IMR-90 (cell line): ENCODE measurements around the gene PDE4B. TPM values are rescaled to one million over a fixed set of nuclear protein-coding genes. Genes with fewer than 3 reads are reported as not detected.
A peak's percentile ranks its signal among the peaks of the same experiment; 100 is the strongest.

Experiments
- ATAC-seq: fragments of 200-7000 bp; cut with Tn5 transposase; 2 replicates; pipeline ENCODE4 v1.9.1; 2020; ENCODE audit warnings: low read depth, mild to moderate bottlenecking, moderate library complexity
- BruUV-seq: library from RNA; stranded (reverse); fragments of 400-500 nt; replicated peaks from 2 replicates; lab custom pipeline; 2021; lab: Mats Ljungman, UMichigan
- CTCF ChIA-PET: fragments of 300-600 bp; formaldehyde crosslinking; extraction: SDS; loops from one replicate; lab custom pipeline; 2021; ENCODE audit warnings: antibody characterized with exemption; lab: Yijun Ruan, JAX
- POLR2A ChIA-PET: fragments of 300-600 bp; sonication (Branson Sonifier 250); formaldehyde crosslinking; loops from one replicate; lab custom pipeline; 2022; ENCODE audit warnings: antibody characterized with exemption; ENCODE audit not compliant: unreplicated experiment; lab: Charles Lee
- DNase-seq: peaks from one replicate; pipeline ENCODE4 v3.0.0; 2013
- H2AFZ ChIP-seq: replicated peaks from 2 replicates; pipeline ENCODE3; 2013; ENCODE audit warnings: low read length, mild to moderate bottlenecking; ENCODE audit not compliant: poor library complexity
- H2AK5ac ChIP-seq: 2 replicates; pipeline ENCODE4 v1.6.1; 2013; ENCODE audit warnings: low read depth, low read length, inconsistent platforms
- H2AK9ac ChIP-seq: replicated peaks from 2 replicates; pipeline ENCODE3; 2013; ENCODE audit warnings: mild to moderate bottlenecking, low read depth, low read length, moderate library complexity; ENCODE audit not compliant: poor library complexity
- H2BK120ac ChIP-seq: 2 replicates; pipeline ENCODE4 v1.6.1; 2013; ENCODE audit warnings: low read depth, low read length, inconsistent platforms
- H2BK15ac ChIP-seq: 3 replicates; pipeline ENCODE4 v1.6.1; 2013; ENCODE audit warnings: low read depth, low read length, inconsistent platforms
- H2BK20ac ChIP-seq: 2 replicates; pipeline ENCODE4 v1.6.1; 2013; ENCODE audit warnings: low read depth, mild to moderate bottlenecking, inconsistent platforms, low read length, moderate library complexity
- H2BK5ac ChIP-seq: 2 replicates; pipeline ENCODE4 v1.6.1; 2013; ENCODE audit warnings: mild to moderate bottlenecking, low read depth, low read length, inconsistent platforms; ENCODE audit not compliant: poor library complexity, severe bottlenecking
- H3K14ac ChIP-seq: replicated peaks from 2 replicates; pipeline ENCODE4 v1.6.1; 2013; ENCODE audit warnings: low read depth, low read length, inconsistent platforms
- H3K18ac ChIP-seq: 2 replicates; pipeline ENCODE4 v1.6.1; 2013; ENCODE audit warnings: low read depth, low read length, control low read depth
- H3K23ac ChIP-seq: 2 replicates; pipeline ENCODE4 v1.6.1; 2013; ENCODE audit warnings: low read depth, low read length, inconsistent platforms
- H3K27ac ChIP-seq: 2 replicates; pipeline ENCODE4 v1.5.1; 2013; ENCODE audit warnings: mild to moderate bottlenecking, control low read depth, low read length; ENCODE audit not compliant: insufficient read depth
- H3K27me3 ChIP-seq: 2 replicates; pipeline ENCODE4 v1.6.1; 2013; ENCODE audit warnings: low read length; ENCODE audit not compliant: control insufficient read depth, insufficient read depth
- H3K36me3 ChIP-seq: 2 replicates; pipeline ENCODE4 v1.6.1; 2013; ENCODE audit warnings: low read length, mixed read lengths; ENCODE audit not compliant: control insufficient read depth, insufficient read depth
- H3K4ac ChIP-seq: 2 replicates; pipeline ENCODE4 v1.6.1; 2013; ENCODE audit warnings: low read depth, low read length, inconsistent platforms
- H3K4me1 ChIP-seq: 2 replicates; pipeline ENCODE4 v1.6.1; 2013; ENCODE audit warnings: low read length, mixed read lengths; ENCODE audit not compliant: control insufficient read depth, insufficient read depth
- H3K4me2 ChIP-seq: 2 replicates; pipeline ENCODE4 v1.6.1; 2013; ENCODE audit warnings: low read depth, mild to moderate bottlenecking, control low read depth, low read length, moderate library complexity
- H3K4me3 ChIP-seq: 2 replicates; pipeline ENCODE4 v1.5.1; 2013; ENCODE audit warnings: low read depth, mild to moderate bottlenecking, control low read depth, low read length, moderate library complexity; ENCODE audit not compliant: insufficient read depth
- H3K56ac ChIP-seq: 2 replicates; pipeline ENCODE4 v1.6.1; 2013; ENCODE audit warnings: low read length, inconsistent platforms; ENCODE audit not compliant: insufficient read depth; ENCODE audit errors: extremely low read depth
- H3K79me1 ChIP-seq, 2 experiments: 2 replicates each; pipeline ENCODE4 v1.6.1; 2013; ENCODE audit warnings: low read length in 2 of 2, inconsistent platforms in 1 of 2, low read depth in 1 of 2
- H3K9ac ChIP-seq: 2 replicates; pipeline ENCODE4 v1.6.1; 2013; ENCODE audit warnings: low read depth, low read length, control low read depth
- H3K9me1 ChIP-seq: 2 replicates; pipeline ENCODE4 v1.6.1; 2013; ENCODE audit warnings: low read length, inconsistent platforms; ENCODE audit not compliant: insufficient read depth
- H3K9me3 ChIP-seq: 2 replicates; pipeline ENCODE4 v1.6.1; 2013; ENCODE audit warnings: low read length; ENCODE audit not compliant: control insufficient read depth, insufficient read depth
- H4K20me1 ChIP-seq: 2 replicates; pipeline ENCODE4 v1.6.1; 2013; ENCODE audit warnings: low read length, inconsistent platforms; ENCODE audit not compliant: insufficient read depth
- H4K5ac ChIP-seq: 2 replicates; pipeline ENCODE4 v1.6.1; 2013; ENCODE audit warnings: mild to moderate bottlenecking, low read depth, low read length, control low read depth
- H4K8ac ChIP-seq, 2 experiments: 2 replicates each; pipeline ENCODE4 v1.6.1; 2013; ENCODE audit warnings: low read depth in 2 of 2, low read length in 2 of 2, control low read depth in 1 of 2, inconsistent platforms in 1 of 2
- H4K91ac ChIP-seq: 2 replicates; pipeline ENCODE4 v1.6.1; 2013; ENCODE audit warnings: low read depth, low read length, inconsistent platforms; ENCODE audit not compliant: insufficient read depth
- BHLHE40 ChIP-seq: fragments of 150-350 bp; IDR thresholded peaks from 2 replicates; pipeline ENCODE4 v1.6.1; 2016; ENCODE audit warnings: mild to moderate bottlenecking, low read depth, low read length
- CEBPB ChIP-seq: IDR thresholded peaks from 2 replicates; pipeline ENCODE4 v1.6.1; 2012; ENCODE audit warnings: low read depth, low read length, improper control_type of control experiment
- CHD1 ChIP-seq: IDR thresholded peaks from 2 replicates; pipeline ENCODE4 v1.6.1; 2012; ENCODE audit warnings: low read depth, low read length, improper control_type of control experiment
- FOS ChIP-seq: fragments of 150-350 bp; IDR thresholded peaks from 2 replicates; pipeline ENCODE4 v1.6.1; 2016; ENCODE audit warnings: low read depth, low read length
- MAFK ChIP-seq: IDR thresholded peaks from 2 replicates; pipeline ENCODE4 v1.6.1; 2012; ENCODE audit warnings: low read depth, low read length, improper control_type of control experiment
- MAZ ChIP-seq: IDR thresholded peaks from 2 replicates; pipeline ENCODE4 v1.6.1; 2012; ENCODE audit warnings: low read depth, mild to moderate bottlenecking, low read length, improper control_type of control experiment, moderate library complexity, borderline replicate concordance
- MXI1 ChIP-seq: IDR thresholded peaks from 2 replicates; pipeline ENCODE4 v1.6.1; 2012; ENCODE audit warnings: low read depth, mild to moderate bottlenecking, low read length, moderate library complexity, borderline replicate concordance
- NFE2L2 ChIP-seq: fragments of 150-350 bp; IDR thresholded peaks from 2 replicates; pipeline ENCODE4 v1.6.1; 2016; ENCODE audit warnings: low read depth, mild to moderate bottlenecking, low read length
- POLR2A ChIP-seq: IDR thresholded peaks from 2 replicates; pipeline ENCODE4 v1.6.1; 2012; ENCODE audit warnings: mild to moderate bottlenecking, low read depth, low read length
- RAD21 ChIP-seq: IDR thresholded peaks from 2 replicates; pipeline ENCODE4 v1.6.1; 2012; ENCODE audit warnings: low read length, improper control_type of control experiment
- RCOR1 ChIP-seq: IDR thresholded peaks from 2 replicates; pipeline ENCODE4 v1.6.1; 2012; ENCODE audit warnings: mild to moderate bottlenecking, low read length, improper control_type of control experiment; ENCODE audit not compliant: insufficient replicate concordance
- RFX5 ChIP-seq: IDR thresholded peaks from 2 replicates; pipeline ENCODE4 v1.8.0; 2012; ENCODE audit warnings: low read depth, mild to moderate bottlenecking, low read length, moderate library complexity
- SMC3 ChIP-seq: fragments of 150-350 bp; IDR thresholded peaks from 2 replicates; pipeline ENCODE4 v1.6.1; 2016; ENCODE audit warnings: low read depth, mild to moderate bottlenecking, antibody characterized with exemption, low read length, moderate library complexity
- dilution Hi-C: fragments of 300-500 bp; cut with HindIII; formaldehyde crosslinking; loops from one replicate; pipeline ENCODE4 v1.14.3; 2018; ENCODE audit warnings: low sequenced_read_pairs; ENCODE audit not compliant: unreplicated experiment
- in situ Hi-C: fragments of 300-500 bp; cut with MboI; formaldehyde crosslinking; loops from 3 replicates; pipeline ENCODE4 v1.14.3; 2019; ENCODE audit warnings: low sequenced_read_pairs, inconsistent platforms, mixed read lengths
- intact Hi-C: fragments of 100-400 bp; cut with micrococcal nuclease; formaldehyde crosslinking; loops from 2 replicates; pipeline ENCODE4 v1.10.0; 2022
- polyA plus RNA-seq, 3 experiments: library from polyadenylated mRNA; depleted of rRNA; stranded (reverse); fragments of >200 nt; gene quantifications; 2 replicates each; pipeline ENCODE4 v1.2.3, GENCODE V29; 2012; ENCODE audit warnings: low replicate concordance in 1 of 3
- total RNA-seq: library from RNA; depleted of rRNA; stranded (reverse); fragments of >200 nt; gene quantifications from 2 replicates; pipeline ENCODE4 v1.2.3, GENCODE V29; 2012
- TF ChIP-seq, protein P1 (sequence below): fragments of 150-350 bp; IDR thresholded peaks from 2 replicates; pipeline ENCODE4 v1.6.1; 2016; ENCODE audit warnings: low read depth, mild to moderate bottlenecking, low read length, moderate library complexity, borderline replicate concordance
- TF ChIP-seq, protein P2 (sequence below): conservative IDR thresholded peaks from 2 replicates; pipeline ENCODE4 v1.5.1; 2012; ENCODE audit warnings: mild to moderate bottlenecking, low read depth, low read length, improper control_type of control experiment
- TF ChIP-seq, protein P3 (sequence below): fragments of 150-350 bp; IDR thresholded peaks from 2 replicates; pipeline ENCODE4 v1.6.1; 2017; ENCODE audit warnings: mild to moderate bottlenecking, antibody characterized with exemption, low read length, low read depth

PDE4B gene
- total and polyA plus RNA-seq, 2 of the 4 experiments (the other 2 are of a cell fraction) = 5.8 to 21.3 TPM

DNA sequence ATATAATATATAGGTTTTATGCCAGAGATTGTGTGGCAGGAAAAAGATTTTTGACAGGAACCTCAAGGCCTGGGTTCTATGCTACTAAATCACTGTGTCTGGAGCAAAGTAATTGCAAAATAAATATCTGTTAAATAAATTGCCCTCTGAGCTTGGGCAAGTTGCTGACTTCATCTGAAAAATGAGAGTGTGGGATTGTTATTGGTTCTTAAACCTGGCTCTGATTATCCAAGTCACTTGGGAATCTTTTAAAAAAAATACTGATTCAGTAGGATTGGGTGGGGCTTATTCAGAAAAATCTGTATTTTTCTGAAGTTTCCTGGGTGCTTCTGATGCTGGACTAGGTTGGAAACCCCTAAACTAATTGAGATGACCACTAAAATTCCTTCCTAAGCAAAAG, 567.1 kb downstream of the PDE4B start:
- Histone ChIP-seq H3K27ac (no peak overlapping the region), H3K9me1 (peaks cover 4% of the 10 kb centered on the region; the same call in 1 of the 2 replicates), H3K36me3 (peaks cover 31% of the 10 kb centered on the region), H3K4me3 (no peak overlapping the region), H2AK5ac (no peak overlapping the region), H3K4me1 (peaks cover 15% of the 10 kb centered on the region), H4K91ac (no peak overlapping the region), H2BK5ac (no peak overlapping the region), H4K5ac (no peak overlapping the region), H4K8ac (no peak overlapping the region), H4K20me1 (no peaks in the 10 kb centered on the region), H2AK9ac (no peak overlapping the region), H3K4me2 (no peak overlapping the region), H2BK120ac (no peak overlapping the region), H3K9me3 (no peaks in the 10 kb centered on the region), H3K56ac (peak overlapping the region; percentile 33; the same call in 1 of the 2 replicates), H3K27me3 (no peaks in the 10 kb centered on the region), H2BK20ac (no peak overlapping the region), H3K18ac (peak overlapping the region; percentile 3; the same call in 1 of the 2 replicates), H2AFZ (no peak overlapping the region), H2BK15ac (no peak overlapping the region), H3K23ac (0 out of 2 replicates have a peak overlapping the region, but pooled peaks have one; percentile 63), H3K4ac (0 out of 2 replicates have a peak overlapping the region, but pooled peaks have one; percentile 7), H3K14ac (no peak overlapping the region), H3K79me1 (peaks cover 14 to 18% of the 10 kb centered on the region in 2 experiments), H3K9ac (no peak overlapping the region)
- in situ Hi-C loops = no loop called here
- TF ChIP-seq NFE2L2 (no peak), RFX5 (no peak), RAD21 (no peak), MAZ (no peak), FOS (no peak), CHD1 (no peak), RCOR1 (no peak), POLR2A (no peak), CEBPB (no peak), MXI1 (no peak), SMC3 (no peak), MAFK (no peak), BHLHE40 (no peak)
- TF ChIP-seq, protein P1, sequence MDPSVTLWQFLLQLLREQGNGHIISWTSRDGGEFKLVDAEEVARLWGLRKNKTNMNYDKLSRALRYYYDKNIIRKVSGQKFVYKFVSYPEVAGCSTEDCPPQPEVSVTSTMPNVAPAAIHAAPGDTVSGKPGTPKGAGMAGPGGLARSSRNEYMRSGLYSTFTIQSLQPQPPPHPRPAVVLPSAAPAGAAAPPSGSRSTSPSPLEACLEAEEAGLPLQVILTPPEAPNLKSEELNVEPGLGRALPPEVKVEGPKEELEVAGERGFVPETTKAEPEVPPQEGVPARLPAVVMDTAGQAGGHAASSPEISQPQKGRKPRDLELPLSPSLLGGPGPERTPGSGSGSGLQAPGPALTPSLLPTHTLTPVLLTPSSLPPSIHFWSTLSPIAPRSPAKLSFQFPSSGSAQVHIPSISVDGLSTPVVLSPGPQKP = no peak
- TF ChIP-seq, protein P2, sequence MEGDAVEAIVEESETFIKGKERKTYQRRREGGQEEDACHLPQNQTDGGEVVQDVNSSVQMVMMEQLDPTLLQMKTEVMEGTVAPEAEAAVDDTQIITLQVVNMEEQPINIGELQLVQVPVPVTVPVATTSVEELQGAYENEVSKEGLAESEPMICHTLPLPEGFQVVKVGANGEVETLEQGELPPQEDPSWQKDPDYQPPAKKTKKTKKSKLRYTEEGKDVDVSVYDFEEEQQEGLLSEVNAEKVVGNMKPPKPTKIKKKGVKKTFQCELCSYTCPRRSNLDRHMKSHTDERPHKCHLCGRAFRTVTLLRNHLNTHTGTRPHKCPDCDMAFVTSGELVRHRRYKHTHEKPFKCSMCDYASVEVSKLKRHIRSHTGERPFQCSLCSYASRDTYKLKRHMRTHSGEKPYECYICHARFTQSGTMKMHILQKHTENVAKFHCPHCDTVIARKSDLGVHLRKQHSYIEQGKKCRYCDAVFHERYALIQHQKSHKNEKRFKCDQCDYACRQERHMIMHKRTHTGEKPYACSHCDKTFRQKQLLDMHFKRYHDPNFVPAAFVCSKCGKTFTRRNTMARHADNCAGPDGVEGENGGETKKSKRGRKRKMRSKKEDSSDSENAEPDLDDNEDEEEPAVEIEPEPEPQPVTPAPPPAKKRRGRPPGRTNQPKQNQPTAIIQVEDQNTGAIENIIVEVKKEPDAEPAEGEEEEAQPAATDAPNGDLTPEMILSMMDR = no peak
- TF ChIP-seq, protein P3, sequence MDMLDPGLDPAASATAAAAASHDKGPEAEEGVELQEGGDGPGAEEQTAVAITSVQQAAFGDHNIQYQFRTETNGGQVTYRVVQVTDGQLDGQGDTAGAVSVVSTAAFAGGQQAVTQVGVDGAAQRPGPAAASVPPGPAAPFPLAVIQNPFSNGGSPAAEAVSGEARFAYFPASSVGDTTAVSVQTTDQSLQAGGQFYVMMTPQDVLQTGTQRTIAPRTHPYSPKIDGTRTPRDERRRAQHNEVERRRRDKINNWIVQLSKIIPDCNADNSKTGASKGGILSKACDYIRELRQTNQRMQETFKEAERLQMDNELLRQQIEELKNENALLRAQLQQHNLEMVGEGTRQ = no peak
- no TSS peak for BruUV-seq
- DNase-seq (no peak), ATAC-seq (peak; percentile 42; the same call in 1 of the 2 replicates)
- intact Hi-C loops = loop anchor here (10.0 kb wide), 1 partner anchor 405 kb away; no protein-coding TSS in a partner anchor
- ChIA-PET CTCF (interaction anchor here (1.4 kb wide), 1 partner anchor 87 kb away, joined by 4 read pairs; no protein-coding TSS in a partner anchor), POLR2A (no interaction called here)
- dilution Hi-C loops = no loop called here
